ENCODE measurements around the gene AHDC1.

The AHDC1 gene

DNA sequence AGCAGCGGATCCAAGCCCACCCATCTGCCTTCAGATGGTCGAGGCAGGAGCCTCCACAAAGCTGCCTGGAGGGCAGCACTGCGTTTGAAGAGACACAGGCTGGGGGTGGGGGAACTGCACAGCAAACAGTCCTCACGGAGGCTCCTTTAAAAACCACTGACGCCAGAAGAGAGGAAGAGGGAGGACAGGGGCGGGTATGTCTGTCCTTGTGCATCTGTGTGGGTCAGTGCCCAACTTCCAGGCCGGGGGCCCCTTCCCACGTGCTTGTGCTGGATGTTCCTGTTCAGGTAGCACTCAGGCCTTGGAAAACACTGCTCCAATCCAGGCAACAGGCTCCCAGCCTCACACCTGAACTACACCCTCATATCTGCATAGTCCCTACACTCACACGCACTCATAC lies 7.7 kb downstream of the AHDC1 start:
- no peak for DNase-seq

DNA sequence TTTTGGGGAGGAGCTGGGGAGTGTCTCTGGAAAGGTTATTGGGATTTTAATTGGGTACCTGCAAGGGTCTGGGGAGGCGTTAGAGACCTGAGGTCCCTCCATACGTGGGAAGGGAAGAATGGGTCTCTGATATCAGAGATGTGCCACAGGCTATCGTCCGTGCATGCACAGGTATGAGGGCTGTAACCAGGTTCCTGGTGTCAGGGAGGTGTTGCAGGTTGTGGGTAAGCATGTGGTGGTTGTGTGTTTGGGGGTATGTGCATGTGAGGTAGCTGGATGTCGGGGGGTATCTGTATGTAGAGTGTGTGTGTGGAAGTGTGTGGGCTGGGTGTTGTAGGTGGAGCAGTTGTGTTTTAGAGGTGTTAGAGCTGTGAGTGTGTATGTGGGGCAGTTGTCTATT lies 8.3 kb downstream of the AHDC1 start:
- no peak for DNase-seq

DNA sequence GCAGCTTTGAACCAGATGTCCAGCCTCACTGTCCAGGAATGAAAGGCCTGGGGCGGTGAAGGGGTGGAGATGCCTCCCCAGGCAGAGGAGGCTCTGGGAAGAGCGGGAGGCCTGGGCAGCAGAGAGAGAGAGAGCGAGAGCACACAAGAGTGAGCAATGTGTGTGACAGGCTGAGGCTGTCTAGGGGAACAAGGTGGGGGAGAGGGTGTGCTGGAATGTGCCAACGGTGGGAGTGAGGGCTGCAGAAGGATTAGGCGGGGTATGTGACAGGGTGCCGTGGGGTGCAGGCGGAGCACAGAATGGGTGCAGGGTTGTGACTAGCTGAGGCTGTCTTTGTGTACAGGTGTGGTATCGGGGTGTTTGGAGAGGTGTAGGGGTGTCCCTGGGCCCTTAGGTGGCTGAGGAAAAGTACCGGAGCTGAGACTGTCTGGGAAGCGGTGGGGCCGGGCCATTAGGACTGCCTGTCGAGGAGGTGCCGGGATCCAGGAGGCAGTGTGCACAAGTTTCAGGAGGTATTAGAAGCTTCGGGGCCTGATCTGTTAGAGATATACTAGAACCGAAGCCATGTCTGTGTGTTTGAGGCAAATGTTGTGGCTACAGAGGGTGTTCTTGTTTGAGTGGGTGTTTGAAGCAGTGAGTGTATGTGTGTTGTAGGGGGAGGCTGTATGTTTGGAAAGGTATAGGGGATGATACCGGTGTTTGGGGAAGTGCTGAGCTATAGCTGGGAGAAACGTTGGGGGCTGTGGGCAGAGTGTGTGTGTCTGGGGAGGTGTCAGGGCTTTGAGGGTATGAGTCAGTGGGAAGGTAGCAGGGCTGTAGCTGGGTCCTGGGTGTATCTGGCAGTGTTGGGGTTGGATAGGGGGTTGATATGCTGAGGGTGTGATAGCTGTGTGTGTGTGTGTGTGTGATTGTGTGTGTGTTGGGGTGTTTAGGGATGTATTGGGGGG lies 9.1 kb downstream of the AHDC1 start:
- no peak for DNase-seq

DNA sequence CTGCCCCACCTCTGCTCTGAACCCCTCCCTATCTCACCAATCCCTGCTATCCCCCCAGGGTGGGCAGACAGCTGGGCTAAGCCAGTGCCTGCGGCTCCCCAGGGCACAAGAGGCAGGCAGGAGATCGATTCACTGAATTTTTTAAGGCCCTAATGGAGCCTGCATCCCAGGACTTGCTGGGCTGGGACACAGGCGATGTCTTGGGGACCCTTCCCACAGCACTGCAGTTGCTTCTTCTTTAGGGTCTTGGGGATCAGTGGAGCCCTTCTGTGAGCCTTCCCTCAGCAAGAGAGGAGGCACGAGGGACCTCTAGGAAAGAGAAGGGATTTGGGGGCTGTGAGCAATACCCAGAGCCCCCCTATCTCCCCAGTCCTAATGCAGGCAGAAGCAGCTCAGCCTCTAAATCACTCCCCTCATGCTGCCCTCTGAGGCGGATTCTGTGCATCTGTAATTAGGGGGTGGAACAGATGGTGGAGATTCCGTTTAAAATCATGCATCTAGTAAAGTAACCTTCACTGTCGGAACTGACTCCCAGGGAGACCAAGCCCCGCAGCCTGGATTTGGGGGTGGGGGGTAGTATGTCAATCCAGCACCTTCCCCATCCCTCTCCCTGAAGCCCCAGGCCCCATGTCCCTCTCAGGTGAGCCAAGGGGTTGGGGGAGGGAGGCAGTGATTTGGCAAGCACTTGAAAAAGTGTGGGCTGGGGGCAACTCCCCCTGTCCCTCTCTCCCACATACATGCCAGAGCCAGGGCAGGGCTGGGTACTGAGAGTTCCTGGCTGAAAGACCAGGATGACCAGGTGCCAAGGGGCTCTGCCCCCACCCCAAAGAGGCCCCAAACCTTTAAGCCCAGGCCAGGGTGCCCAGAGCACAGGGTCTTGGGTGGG lies 10.0 kb downstream of the AHDC1 start:
- no peak for DNase-seq

DNA sequence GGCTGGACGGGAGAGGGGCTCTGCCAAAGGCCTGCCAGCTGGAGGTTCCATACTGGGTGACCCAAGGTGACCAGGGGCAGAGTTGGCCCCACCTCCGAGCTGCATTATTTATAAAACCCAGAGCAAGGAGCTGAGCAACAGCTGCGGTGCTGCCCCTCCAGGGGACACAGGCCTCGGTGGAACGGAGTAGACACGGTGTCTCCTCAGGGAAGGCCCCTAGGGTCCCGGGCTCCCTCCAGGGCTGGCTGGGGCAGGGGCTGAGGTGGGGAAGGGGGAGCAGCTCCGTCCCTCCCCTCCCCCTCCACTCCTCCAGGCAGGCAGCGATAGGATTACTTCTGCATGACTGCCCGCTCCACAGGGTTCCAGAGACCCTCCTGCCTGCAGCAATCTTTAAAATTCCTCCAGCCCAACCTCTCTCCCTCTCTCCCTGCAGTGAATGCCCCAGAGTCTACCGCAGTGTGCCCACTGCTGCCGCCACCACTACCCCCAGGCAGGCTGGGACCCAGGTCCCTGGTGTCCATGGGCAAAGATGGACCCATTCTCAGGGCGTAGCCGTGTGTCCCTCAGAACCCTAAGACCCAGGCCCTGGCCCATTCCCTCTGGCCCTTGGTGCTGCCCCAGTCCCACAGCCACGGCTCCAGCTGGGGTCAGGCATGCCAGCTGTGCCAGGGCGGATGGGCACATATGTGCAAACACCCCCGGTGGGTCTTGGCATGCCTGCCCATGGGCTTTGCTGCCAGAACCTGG lies 10.8 kb downstream of the AHDC1 start:
- no peak for DNase-seq

DNA sequence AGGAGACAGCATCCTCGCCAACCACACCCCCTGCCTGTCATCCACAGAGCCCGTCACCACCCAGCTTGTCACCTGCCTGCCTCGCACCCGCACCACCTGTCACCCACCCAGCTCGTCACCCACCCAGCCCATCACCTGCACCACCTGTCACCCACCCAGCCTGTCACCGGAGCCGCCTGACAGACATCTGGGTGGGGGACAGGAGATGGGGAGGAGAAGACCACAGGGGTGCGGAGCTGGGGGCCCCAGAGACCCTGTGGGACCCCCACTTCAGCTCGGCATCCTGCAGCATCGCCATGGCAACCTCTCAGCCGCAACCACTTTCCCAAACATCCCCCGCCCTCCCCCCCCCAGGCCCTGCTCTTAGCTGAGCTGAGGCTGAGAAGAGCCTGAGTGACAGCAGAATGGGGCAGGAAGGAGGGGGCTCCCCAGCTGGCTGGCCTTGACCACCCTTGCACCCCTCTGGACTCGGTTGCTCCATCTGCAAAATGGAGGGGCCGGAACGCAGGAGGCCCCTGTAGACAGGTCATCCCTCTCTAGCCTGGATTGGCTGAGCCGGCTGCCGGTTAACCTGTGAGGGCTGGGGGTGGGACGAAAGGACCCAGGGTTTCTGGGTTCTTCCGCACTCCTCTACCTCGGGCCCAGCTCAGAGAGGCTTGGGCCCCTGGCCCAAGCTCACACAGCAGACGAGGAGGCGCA lies 11.6 kb downstream of the AHDC1 start:
- no peak for DNase-seq

DNA sequence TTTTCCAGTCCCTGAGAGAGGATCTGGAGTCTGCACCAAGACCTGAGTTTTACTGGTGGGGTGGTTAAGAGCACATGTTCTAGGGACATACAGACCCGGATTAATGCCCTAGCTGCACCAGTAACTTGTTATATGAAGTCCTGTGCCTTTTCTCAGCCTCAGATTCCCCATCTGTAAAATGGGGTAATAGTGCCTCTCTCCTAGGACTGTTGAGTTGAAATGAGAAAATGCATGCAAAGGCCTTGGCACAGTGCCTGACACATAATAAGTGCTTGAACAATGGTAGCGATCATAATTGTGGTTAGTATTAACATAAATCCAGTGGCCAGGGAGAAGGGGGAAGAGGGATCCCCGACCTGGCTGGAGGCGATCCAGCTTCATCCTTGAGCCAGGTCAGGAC lies 12.3 kb downstream of the AHDC1 start:
- no peak for DNase-seq

DNA sequence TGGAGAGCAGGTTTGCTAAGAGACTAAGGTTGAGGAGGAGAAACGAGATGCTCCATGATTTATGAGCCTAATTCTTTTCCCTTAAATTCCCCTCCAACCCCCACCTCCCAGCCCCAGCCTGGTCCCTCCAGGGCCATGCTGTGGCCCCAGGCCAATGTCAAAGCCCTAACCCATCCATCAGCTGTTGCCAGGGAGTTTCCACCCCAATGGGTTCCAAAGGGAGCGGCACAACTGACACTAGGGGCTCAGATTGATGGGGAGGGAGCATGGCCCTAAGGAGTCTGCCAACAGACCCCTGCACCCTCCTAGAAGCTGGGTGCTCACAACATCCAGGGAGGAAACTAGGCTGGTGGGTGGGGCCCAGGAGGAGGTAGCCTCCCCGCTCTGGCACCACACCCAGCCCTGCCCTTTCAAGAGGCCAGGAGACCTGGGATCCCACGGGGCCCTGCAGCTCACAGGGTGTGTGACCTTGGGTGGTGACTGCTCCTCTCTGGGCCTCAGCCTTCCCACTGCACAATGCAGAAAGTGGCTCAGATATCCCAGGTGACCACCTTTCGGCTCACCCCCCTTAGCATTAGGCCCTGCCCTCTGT lies 12.9 kb downstream of the AHDC1 start:
- DNase-seq = no peak

DNA sequence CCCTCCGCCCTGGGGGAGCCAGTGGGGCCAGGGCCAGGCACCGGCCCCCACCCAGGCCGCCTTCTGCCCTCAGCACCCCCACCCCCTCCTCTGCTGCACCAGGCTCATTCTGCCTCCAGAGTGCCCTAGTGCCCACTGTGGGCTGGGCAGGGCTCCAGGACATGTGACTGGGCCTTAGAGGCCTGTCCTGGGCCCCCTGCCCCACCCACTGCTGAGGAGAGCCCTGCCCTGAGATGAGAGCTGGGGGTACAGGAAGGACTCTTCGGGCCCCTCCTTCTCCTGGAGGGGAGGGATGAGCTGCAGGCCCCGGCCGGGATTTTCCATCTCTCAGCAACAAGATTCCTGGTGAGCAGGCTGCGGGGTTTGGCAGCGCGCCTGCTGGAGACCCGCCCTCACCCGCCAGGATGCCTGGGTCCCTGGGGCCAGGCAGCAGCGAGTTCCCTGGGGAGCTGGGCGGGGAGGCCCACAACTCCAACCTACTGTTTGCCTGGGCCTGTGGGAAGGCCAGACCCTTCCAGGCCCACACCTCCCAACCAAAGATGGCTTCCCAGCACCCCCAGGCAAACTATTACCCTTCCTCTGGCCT lies 14.0 kb downstream of the AHDC1 start:
- no peak for DNase-seq

DNA sequence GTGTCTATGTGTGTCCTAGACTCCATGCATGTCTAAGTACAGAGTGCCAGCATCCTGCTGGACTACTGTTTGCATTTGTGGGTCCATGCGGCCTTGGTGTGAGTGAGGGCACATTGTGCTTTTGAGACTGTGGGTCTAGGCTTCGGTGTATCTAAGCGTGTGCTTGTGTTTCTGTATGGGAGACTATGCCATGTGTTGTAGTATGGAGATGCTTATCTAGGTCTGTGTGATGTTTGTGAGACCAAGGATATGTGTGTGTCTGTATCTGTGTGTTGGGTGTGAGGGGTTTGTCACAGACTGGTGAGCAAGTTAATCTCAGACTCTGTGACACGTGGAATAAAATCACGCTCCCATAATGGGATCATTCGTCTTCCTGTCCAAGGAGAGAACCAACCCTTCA lies 14.5 kb downstream of the AHDC1 start:
- DNase-seq = no peak

DNA sequence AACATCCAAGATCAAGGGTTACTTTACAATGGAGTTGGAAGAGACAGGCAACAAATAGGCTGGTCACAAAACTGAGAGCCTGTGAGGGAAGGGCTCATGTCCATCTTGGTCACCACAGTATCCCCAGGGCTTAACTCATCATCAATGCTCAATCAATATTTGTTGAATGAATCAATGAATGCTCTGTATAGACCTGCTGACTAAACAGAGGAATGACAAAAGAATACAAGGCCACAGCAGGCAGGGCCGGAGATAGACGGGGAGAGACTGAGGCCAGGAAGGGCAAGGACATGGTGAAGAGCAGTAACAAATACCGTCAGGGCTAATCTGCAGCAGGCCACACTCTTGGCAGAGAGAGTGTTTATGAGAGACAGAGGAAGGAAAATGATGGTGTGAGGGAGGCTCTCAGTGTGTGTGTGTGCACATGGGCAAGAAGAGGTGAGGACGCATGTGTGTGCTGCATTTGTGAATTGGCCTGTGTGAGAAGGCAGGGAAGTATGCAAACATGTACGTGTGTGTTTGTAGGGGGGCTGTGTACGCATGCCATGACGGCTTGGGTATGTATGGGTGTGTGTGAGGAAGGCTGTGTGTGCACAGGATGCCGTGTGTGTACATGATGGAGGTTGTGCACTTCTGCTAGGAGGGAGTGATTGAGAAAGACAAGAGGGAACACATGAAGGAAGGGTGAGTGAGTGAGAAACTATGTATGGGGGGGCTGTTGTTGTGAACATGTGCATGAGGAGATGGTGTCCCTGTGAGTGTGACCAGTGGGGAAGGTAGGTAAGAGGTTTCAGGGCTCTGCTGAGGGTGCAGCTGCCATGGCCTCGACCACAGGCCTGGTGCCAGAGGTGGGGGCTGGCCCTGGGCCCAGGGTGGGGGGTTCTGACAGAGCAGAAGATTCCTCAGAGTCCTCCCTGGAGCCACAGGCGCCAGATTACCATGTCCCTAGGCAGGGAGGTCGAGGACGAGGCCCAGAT lies 15.4 kb downstream of the AHDC1 start:
- DNase-seq = no peak

DNA sequence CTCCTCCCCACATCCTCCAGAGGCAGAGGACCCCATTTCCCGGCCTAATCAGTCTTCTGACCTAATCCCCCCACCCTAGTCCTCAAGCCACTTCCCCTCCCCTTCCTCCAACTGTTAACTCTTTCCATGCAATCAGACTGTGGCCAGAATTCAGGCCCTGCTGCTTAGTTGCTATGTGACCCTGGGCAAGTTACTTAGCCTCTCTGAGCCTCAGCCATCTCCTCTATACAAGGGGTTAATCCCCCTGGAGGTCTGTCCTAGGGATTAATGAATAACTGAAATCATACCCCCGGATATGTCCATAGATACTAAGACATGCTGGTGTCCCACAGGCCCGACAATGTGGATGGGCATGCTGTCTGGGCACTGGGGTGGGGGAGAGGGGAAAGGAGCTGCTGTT lies 18.3 kb downstream of the AHDC1 start:
- no peak for DNase-seq

DNA sequence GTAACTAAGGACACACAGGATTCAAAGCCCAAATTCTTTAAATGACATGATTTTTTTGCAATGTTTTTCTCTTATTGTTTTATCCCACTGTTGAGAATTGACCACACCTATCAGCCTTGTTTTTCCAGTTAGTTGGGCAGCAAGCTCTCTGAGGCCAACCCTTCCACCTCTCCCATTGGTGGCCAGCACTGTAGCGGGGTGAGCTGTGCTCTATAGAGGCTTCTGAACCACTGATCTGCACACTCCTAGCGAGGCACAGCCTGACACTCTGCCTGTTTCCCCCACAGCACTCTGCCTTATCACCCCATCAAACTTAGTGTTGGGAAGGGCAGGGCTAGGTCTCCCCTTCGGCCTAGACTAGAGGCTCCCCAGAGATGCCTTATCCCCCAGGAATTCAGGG lies 19.5 kb downstream of the AHDC1 start:
- no peak for DNase-seq

DNA sequence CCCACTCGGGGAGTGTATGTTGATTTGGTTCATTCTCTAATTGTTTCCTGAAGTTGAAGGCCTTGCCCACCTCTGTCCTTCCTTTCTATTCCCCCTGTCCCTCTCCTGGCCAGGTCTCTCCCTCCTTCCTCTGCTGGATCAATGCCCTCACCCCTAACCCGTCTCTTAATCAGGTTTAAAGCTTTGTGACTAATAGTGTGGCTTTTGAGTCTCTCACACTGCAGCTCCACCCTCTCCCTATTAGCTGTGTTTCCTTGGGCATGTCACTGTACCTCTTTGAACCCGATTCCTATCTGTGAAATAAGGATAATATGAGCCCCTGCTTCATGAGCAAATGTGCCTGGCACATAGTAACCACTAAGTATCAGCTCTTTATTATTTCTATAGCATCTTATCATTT lies 20.5 kb downstream of the AHDC1 start:
- DNase-seq = no peak

DNA sequence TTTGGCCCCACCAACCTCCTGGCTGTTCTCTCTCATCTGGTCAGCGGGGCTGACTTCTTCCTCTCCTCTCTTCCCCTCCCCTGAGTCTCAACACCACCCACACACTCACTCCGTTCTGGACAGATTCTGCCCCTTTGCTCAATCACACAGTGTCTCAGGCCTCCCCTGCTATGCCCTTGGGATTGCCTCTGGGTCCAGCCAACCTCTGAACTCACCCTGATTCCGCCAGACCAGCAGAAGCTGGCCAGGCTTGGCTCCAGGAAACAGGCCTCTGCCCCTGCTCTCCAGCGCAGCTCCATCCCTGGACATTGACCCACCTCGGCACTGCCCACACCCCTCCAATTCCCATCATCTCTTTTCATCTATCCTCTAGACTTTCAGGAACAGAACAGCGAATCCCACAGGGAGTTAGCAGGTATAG lies 22.1 kb downstream of the AHDC1 start:
- no peak for DNase-seq

DNA sequence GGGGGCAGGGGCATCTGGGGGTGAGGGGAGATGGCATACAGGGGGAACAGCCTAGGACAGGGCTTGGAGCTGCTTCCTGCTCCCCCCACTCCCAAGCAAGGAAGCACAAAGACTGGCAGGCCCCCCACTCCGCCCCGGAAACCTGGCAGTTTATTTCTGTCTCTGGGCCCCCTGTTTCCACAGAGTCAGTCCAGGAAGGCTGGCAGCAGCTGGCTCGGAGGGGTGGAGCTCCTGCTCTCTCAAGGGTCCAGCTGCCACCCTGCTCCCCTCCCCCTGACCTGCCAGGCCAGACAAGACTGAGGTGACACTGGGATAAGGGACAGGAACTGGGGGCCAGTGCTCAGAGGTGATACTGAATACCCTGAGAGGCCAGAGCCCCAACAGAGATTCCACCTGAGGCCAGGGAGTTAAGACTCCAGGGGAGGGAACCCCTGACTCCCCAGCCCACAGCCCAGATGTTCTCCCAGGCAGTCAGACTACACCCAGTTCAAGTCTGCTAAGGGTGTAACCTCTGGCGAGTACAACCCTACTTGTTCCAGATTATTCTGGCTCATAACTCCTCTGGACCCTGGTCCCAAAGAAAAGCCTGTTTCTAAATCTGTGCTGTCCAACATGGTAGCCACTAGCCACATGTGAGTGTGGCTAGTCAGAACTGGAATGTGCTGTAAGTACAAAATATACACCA lies 26.3 kb downstream of the AHDC1 start:
- DNase-seq = no peak

DNA sequence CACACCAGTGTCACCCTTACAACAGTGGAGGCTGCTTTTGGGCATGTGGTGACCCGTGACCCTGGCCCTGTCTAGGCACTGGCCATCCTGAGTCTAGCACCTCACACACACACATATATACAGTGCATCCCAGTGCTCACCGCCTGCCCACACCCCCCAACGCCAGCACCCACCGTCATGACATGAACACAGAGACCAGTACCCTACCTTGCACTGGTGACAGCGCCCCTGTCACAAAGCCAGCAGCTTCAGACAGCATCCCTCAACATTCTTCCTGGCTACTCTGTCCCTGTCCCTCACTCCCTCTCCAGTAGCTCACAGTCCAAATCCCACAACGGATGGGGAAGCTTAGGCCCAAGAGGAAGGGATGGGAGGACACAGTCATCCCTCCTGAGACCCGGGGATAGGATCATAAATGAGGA lies 27.1 kb downstream of the AHDC1 start:
- no peak for DNase-seq

DNA sequence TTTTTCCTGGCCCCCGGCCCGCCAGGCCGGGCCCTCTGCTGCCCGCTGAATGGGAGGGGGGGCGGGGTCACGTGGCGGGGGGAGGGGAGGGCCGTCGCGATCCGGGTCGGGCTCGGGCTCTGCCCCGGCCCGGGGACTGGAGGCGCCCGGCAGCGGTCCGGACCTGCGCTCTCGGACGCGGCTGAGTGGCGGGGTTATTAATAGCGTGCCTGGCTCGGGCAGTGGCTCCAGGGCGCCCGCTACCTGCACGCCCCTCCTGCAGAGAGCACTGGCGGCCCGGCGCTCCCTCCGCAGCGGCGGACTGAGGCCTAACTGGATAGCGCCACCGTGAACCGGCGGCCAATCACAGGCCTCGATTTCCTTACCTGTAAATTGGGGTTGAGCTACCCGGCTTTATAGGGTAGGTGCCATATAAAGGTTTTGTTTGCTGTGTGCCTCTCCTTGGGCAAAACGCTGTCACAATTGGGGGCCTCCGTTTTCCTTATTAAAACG lies 28.1 kb downstream of the AHDC1 start:
- no peak for DNase-seq

Data from activated CD4-positive, CD25-positive, alpha-beta regulatory T cell treated with anti-CD3 and anti-CD28 coated beads, Interleukin-2, amount 50 U/mL, for 72 hours (primary cell).